Choroid plexus epithelial cell (primary cell): ENCODE results near the gene KIFC3.

Source experiments
- DNase-seq: peaks from one replicate; pipeline ENCODE4 v3.0.0-alpha.2; 2010; ENCODE audit warnings: low read depth
- H3K4me3 ChIP-seq: 2 replicates; pipeline ENCODE4 v1.5.1; 2011; ENCODE audit warnings: low read depth, mild to moderate bottlenecking, control low read depth, low read length, moderate library complexity
- TF ChIP-seq, protein P1 (sequence below): conservative IDR thresholded peaks from 2 replicates; pipeline ENCODE4 v1.5.1; 2011; ENCODE audit warnings: low read depth, mild to moderate bottlenecking, control low read depth, inconsistent platforms, low read length, moderate library complexity

The KIFC3 gene

DNA sequence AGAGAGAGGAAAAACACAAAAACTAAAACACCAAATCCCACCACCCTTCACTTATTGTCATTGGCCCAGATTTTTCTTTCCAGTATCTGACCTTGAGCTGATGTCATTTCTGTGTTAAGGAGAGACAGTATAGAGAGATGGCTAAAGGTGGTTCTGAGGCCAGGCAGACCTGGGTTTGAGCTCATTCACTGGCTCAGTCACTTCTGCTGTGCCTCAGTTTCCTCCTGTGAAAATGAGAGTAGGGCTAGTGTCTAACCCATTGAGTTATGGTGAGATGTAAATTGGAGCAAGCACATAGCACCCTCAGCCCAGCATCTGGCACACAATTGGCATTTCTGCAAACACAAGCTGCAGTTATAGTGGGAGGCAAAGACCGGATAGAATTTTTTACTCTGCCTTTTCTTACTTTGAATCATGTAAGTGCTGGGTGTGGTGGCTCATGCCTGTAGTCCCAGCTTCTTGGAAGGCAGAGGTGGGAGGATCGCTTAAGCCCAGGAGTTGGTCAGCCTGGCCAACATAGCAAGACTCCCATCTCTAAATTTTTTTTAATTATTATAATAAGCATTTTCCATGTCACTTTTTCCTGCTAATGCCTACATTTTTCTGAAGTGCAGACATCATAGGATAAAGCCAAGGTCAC, 6.4 kb upstream of the KIFC3 start:
- no peak for DNase-seq
- no peak overlapping the region for H3K4me3 ChIP-seq
- TF ChIP-seq, protein P1, sequence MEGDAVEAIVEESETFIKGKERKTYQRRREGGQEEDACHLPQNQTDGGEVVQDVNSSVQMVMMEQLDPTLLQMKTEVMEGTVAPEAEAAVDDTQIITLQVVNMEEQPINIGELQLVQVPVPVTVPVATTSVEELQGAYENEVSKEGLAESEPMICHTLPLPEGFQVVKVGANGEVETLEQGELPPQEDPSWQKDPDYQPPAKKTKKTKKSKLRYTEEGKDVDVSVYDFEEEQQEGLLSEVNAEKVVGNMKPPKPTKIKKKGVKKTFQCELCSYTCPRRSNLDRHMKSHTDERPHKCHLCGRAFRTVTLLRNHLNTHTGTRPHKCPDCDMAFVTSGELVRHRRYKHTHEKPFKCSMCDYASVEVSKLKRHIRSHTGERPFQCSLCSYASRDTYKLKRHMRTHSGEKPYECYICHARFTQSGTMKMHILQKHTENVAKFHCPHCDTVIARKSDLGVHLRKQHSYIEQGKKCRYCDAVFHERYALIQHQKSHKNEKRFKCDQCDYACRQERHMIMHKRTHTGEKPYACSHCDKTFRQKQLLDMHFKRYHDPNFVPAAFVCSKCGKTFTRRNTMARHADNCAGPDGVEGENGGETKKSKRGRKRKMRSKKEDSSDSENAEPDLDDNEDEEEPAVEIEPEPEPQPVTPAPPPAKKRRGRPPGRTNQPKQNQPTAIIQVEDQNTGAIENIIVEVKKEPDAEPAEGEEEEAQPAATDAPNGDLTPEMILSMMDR: no peak

DNA sequence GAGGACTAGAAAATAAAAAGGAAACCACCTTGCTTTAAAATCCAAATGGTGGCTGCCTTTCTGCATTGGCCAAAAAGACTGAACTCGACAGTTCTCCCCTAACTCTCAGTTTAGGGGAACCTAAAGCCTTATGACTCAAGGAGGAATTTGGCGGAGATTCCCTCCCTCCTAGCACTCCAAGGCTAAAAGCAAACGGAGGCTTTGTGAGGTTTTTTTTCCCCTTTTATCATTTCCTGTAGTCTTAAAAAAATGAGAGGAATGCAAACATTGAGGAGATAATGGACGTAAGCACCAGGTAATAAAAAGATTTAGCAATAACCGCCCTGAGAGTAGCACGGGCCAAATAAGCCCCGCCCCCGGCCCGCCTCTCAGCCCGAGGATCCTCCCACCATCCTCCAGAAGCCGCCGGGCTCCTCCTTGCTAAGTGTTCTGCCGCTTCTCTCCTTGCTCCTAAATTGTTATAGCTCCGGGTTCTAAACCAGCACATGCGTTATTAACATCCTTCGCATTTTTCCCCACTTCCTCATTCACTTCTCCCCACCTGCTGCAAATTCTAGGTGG, 5.8 kb upstream of the KIFC3 start:
- DNase-seq: peak; percentile 94
- no peak overlapping the region for H3K4me3 ChIP-seq
- TF ChIP-seq, protein P1: no peak

DNA sequence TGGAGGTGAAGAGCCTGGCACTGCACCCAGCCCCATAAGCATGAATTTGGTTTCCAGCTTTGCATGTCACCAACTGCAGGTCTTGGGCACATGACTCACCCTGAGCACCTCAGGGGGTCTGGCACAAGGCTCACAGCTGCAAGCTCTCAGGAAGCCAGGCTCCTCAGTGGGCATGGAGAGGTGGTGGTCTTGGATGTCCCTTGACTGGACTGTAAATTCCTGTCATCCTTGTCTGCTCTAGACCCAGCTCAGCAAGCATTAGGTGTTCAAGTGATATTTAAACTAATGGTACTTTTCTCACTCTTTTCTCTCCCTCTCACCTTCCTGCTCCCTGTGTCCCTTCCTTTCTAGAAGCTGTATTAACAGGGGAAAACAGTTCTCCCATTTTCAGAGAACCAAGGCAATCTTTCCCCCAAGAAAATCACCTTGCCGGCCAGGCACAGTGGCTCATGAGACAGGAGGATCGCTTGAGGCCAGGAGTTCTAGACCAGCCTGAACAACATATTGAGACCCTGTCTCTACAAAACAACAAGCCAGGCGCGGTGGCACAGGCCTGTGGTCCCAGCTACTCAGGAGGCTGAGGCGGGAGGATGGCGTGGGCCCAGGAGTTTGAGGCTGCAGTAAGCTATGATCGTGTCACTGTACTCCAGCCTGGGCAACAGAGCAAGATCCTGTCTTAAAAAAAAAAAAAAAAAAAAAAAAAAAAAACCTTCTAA, 5.1 kb upstream of the KIFC3 start:
- no peak overlapping the region for H3K4me3 ChIP-seq
- TF ChIP-seq, protein P1: no peak
- peak; percentile 50 for DNase-seq

DNA sequence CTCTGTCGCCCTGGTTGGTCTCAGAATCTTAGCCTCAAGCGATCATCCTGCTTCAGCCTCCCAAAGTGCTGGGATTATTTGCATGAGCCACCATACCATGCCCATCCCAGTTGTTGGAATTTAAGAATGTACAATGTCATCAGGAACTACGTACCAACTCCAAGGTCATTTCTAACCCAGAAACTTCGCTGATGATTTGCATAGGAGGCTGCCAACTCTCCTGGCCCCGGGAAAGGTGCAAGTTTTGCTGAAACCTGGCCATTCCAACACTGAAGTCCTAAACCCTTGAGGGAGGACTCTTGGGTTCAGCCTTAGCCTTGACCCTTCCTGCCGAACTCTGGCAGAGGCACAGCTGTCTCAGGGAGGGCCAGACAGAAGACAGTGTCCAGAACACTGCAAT, 2.9 kb upstream of the KIFC3 start:
- no peak for DNase-seq
- TF ChIP-seq, protein P1: no peak
- no peak overlapping the region for H3K4me3 ChIP-seq

DNA sequence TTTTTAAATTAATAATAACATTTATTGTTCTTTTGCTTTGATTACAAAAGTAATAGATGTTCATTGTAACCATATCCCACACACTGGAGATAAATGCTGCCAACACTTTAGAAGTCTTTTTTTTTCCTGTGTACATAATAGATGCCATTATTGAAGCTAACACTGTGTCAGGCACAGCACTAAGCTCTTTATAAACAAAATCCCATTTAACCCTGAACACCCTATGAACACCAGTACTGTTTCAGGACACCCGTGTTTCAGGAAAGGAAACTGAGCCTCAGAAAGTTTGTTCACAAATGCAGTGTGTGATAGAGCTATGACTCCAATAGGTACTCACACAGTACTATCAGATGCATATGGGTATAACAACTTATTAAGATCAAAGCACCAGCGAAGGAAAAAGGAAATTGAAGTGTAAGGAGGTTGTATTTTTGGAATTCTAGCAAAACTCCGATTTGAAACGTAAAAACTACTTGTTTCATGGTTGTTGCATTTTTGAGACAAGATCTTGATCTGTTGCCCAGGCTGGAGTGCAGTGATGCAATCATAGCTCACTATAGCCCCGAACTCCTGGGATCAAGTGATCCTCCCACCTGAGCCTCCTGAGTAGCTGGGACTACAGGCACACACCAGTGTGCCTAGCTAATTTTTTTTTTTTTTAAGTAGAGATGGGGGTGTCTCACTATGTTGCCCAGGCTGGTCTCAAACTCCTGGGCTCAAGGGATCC, 2.0 kb upstream of the KIFC3 start:
- no peak for DNase-seq
- TF ChIP-seq, protein P1: no peak
- H3K4me3 ChIP-seq: no peak overlapping the region

DNA sequence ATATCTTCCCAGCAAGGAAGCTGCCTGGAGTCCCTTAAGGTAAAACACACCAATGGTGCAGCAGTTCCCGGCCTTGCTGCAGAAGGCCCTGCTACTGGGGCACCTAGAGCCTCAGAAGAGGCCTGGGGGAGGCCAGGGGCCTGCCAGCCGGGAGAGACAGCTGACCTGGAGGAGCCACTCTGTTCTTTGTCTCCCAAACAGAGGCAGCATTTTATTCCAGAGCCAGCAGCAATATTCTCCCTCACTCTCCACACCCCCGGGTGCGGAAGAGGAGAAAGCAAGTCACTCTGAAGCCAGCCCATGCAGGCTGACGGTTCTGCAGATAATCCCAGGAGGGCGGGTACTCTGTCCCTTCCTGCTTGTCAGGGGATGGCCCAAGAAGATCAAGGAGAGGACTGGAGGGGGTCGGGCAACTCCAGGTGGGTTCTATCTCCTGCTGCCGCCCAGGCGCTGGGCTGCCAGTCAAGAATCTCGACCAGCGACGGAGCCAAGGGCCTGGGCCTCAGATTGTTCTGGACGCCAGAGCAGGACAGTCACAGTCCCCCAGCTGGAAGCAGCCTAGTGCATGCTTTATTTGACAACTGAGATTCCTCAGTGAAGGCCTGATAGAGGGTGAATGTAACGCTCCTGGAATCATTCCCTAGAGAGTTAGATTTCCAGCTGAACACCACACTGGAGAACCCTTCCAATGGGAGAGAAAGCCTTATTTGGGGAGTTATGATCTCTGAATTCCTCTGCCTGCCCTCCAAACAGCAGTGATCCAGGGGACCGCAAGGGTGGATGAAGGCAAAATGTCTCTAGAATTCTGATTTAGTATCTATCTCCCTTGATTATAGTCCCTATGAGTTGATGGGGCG, 1.1 kb upstream of the KIFC3 start:
- DNase-seq: no peak
- TF ChIP-seq, protein P1: no peak
- no peak overlapping the region for H3K4me3 ChIP-seq
